Measurements from ENCODE around the gene GKAP1. TPM values are rescaled to one million over a fixed set of nuclear protein-coding genes. Genes with fewer than 3 reads are reported as not detected.
"Not testable (repeated sequence)": the region's sequence is repeated elsewhere in the genome, so short reads cannot be mapped to it uniquely, and the experiment has no call there.

The GKAP1 gene
- total RNA-seq, 1 donor from 2014 or later, result 14.9 TPM

- not testable (repeated sequence) for DNase-seq
Observed at GRCh38 chr9:83728591-83729368, 88.8 kb downstream of the GKAP1 start.

GRCh38 chr9:83724436-83724835 lies 93.1 kb downstream of the GKAP1 start:
- DNase-seq, result no peak

- DNase-seq, result no peak
Observed at GRCh38 chr9:83722726-83723495, 94.7 kb downstream of the GKAP1 start.

- DNase-seq, result no peak
Observed at GRCh38 chr9:83721509-83721908, 96.1 kb downstream of the GKAP1 start.

- no peak for DNase-seq
Observed at GRCh38 chr9:83715794-83716193, 101.8 kb downstream of the GKAP1 start.

GRCh38 chr9:83715221-83715620 lies 102.3 kb downstream of the GKAP1 start:
- DNase-seq, result no peak

GRCh38 chr9:83714329-83714728 lies 103.2 kb downstream of the GKAP1 start:
- no peak for DNase-seq

GRCh38 chr9:83708515-83709158 lies 108.9 kb downstream of the GKAP1 start:
- DNase-seq, result peak; percentile 73

GRCh38 chr9:83707768-83708514 lies 109.6 kb downstream of the GKAP1 start, which contains the start of gene UBQLN1:
Gene UBQLN1, minus strand, starts transcription at chr9:83707958. Its CDS starts 279 bp downstream, at chr9:83707679.
- DNase-seq, result peak; percentile 97

GRCh38 chr9:83707518-83707767 lies 110.1 kb downstream of the GKAP1 start:
- no peak for DNase-seq

GRCh38 chr9:83706676-83707517 lies 110.7 kb downstream of the GKAP1 start:
- DNase-seq, result peak; percentile 79

- DNase-seq, result not testable (repeated sequence)
Observed at GRCh38 chr9:83705219-83705651, 112.3 kb downstream of the GKAP1 start.

- DNase-seq, result no peak
Observed at GRCh38 chr9:83701769-83702168, 115.8 kb downstream of the GKAP1 start.

GRCh38 chr9:83701286-83701685 lies 116.3 kb downstream of the GKAP1 start:
- no peak for DNase-seq

- no peak for DNase-seq
Observed at GRCh38 chr9:83699615-83700014, 118.0 kb downstream of the GKAP1 start.

- no peak for DNase-seq
Observed at GRCh38 chr9:83698976-83699585, 118.5 kb downstream of the GKAP1 start.

GRCh38 chr9:83691492-83691891 lies 126.1 kb downstream of the GKAP1 start:
- no peak for DNase-seq
